B cell (primary cell): ENCODE measurements around the gene RNGTT. TPM values are rescaled to one million over a fixed set of nuclear protein-coding genes. Genes with fewer than 3 reads are reported as not detected.

Experiments
- ATAC-seq: fragments of 200-7000 bp; cut with Tn5 transposase; one replicate; pipeline ENCODE4 v1.10.0; 2021; ENCODE audit warnings: low read depth, mild to moderate bottlenecking, moderate number of reproducible peaks, moderate library complexity
- CTCF ChIA-PET: fragments of 350-600 bp; sonication (Branson Sonifier 250); formaldehyde crosslinking; loops from one replicate; lab custom pipeline; 2021; ENCODE audit warnings: antibody characterized with exemption, inconsistent platforms; lab: Charles Lee
- POLR2A ChIA-PET: fragments of 350-600 bp; sonication (Branson Sonifier 250); formaldehyde crosslinking; loops from one replicate; lab custom pipeline; 2021; ENCODE audit warnings: antibody characterized with exemption; lab: Charles Lee
- DNase-seq: peaks from one replicate; pipeline ENCODE4 v3.0.0; 2013
- H2AFZ ChIP-seq: 2 replicates; pipeline ENCODE4 v1.6.1; 2012; ENCODE audit warnings: mild to moderate bottlenecking, low read depth, low read length; ENCODE audit not compliant: insufficient read depth, poor library complexity, severe bottlenecking
- H3K27ac ChIP-seq, 2 donors: 1 replicate in 1 of 2; 2 replicates in 1 of 2; pipeline ENCODE4 v1.5.1; 2012 to 2013; ENCODE audit warnings: low read length in 2 of 2, mild to moderate bottlenecking in 2 of 2, moderate library complexity in 1 of 2
- H3K27me3 ChIP-seq, 4 experiments: fragments of 200-600 bp in 1 of 4; sonication (generic) in 1 of 4; replicated peaks in 1 of 4; 1 replicate in 2 of 4; 2 replicates in 2 of 4; pipeline versions ENCODE4 v1.6.1 to v1.7.0; 2013 to 2016; ENCODE audit warnings: low read length in 3 of 4, mild to moderate bottlenecking in 2 of 4, mixed read lengths in 1 of 4, moderate library complexity in 1 of 4; ENCODE audit not compliant: insufficient read depth in 4 of 4, control insufficient read depth in 3 of 4; ENCODE audit errors: control extremely low read depth in 1 of 4
- H3K36me3 ChIP-seq, 2 experiments: replicated peaks in 1 of 2; 1 replicate in 1 of 2; 2 replicates in 1 of 2; pipeline versions ENCODE4 v1.6.1 to v1.7.1; 2013; ENCODE audit warnings: low read length in 1 of 2; ENCODE audit not compliant: insufficient read depth in 2 of 2, control insufficient read depth in 1 of 2; ENCODE audit errors: control extremely low read depth in 1 of 2, extremely low read depth in 1 of 2
- H3K4me1 ChIP-seq, 2 donors: fragments of 200-600 bp in 1 of 2; sonication (generic) in 1 of 2; 1 replicate in 1 of 2; 2 replicates in 1 of 2; pipeline versions ENCODE4 v1.5.1 to v1.6.1; 2013 to 2017; ENCODE audit warnings: low read length in 2 of 2; ENCODE audit not compliant: control insufficient read depth in 2 of 2, insufficient read depth in 2 of 2
- H3K4me2 ChIP-seq: replicated peaks from 2 replicates; pipeline ENCODE3; 2012; ENCODE audit warnings: mild to moderate bottlenecking, low read depth, low read length; ENCODE audit not compliant: poor library complexity, severe bottlenecking
- H3K4me3 ChIP-seq, 5 experiments: fragments of 200-600 bp in 1 of 5; sonication (generic) in 1 of 5; 1 replicate in 3 of 5; 2 replicates in 2 of 5; pipeline versions ENCODE4 v1.5.1 to v1.7.0; 2011 to 2016; ENCODE audit warnings: low read length in 4 of 5, mild to moderate bottlenecking in 4 of 5, low read depth in 2 of 5, control low read depth in 1 of 5, moderate library complexity in 1 of 5; ENCODE audit not compliant: insufficient read depth in 1 of 5; ENCODE audit errors: control extremely low read depth in 1 of 5, extremely low read depth in 1 of 5
- H3K79me2 ChIP-seq: fragments of 200-600 bp; sonication (generic); one replicate; pipeline ENCODE4 v1.6.0; 2016; ENCODE audit warnings: low read length; ENCODE audit not compliant: control insufficient read depth, insufficient read depth
- H3K9ac ChIP-seq: fragments of 200-600 bp; sonication (generic); 2 replicates; pipeline ENCODE4 v1.6.1; 2017; ENCODE audit warnings: mild to moderate bottlenecking, low read length, moderate library complexity
- H3K9me3 ChIP-seq, 3 donors: one replicate each; pipeline versions ENCODE4 v1.6.1 to v1.7.1; 2013; ENCODE audit warnings: low read length in 2 of 3; ENCODE audit not compliant: control insufficient read depth in 2 of 3, insufficient read depth in 1 of 3; ENCODE audit errors: control extremely low read depth in 1 of 3
- H4K20me1 ChIP-seq: 2 replicates; pipeline ENCODE4 v1.6.0; 2012; ENCODE audit warnings: mild to moderate bottlenecking, low read length; ENCODE audit not compliant: insufficient read depth, control insufficient read depth, poor library complexity, severe bottlenecking
- H3K27ac Mint-ChIP-seq: one replicate; pipeline ENCODE4 v1.8.0; 2021; ENCODE audit warnings: mixed read lengths
- H3K27me3 Mint-ChIP-seq: one replicate; pipeline ENCODE4 v1.8.0; 2021; ENCODE audit warnings: mixed read lengths
- H3K4me1 Mint-ChIP-seq: one replicate; pipeline ENCODE4 v1.8.0; 2021; ENCODE audit warnings: mixed read lengths
- H3K4me3 Mint-ChIP-seq: one replicate; pipeline ENCODE4 v1.8.0; 2021; ENCODE audit warnings: mixed read lengths
- H3K9me3 Mint-ChIP-seq: one replicate; pipeline ENCODE4 v1.8.0; 2022; ENCODE audit warnings: mixed read lengths; ENCODE audit not compliant: insufficient read depth
- EZH2 ChIP-seq: IDR thresholded peaks from 2 replicates; pipeline ENCODE4 v1.6.1; 2012; ENCODE audit warnings: borderline replicate concordance, low read depth, mild to moderate bottlenecking, moderate library complexity, low read length; ENCODE audit not compliant: insufficient read depth, poor library complexity, severe bottlenecking
- whole genome bisulfite sequencing: methylation state at CpG from one replicate; pipeline ENCODE4 v1.1.5; 2013; ENCODE audit warnings: missing lambda C conversion rate; ENCODE audit not compliant: insufficient coverage; 5-methylcytosine and 5-hydroxymethylcytosine counted together
- intact Hi-C: fragments of 100-400 bp; cut with micrococcal nuclease; formaldehyde crosslinking; loops from one replicate; pipeline ENCODE4 v1.10.0; 2022
- polyA plus RNA-seq: library from polyadenylated mRNA; depleted of rRNA; stranded (reverse); fragments of >200 nt; gene quantifications from 2 replicates; pipeline ENCODE4 v1.2.3, GENCODE V29; 2012
- total RNA-seq, 2 donors: library from RNA; stranded (reverse); fragments of 120-200 nt in 1 of 2; gene quantifications; 1 replicate in 1 of 2; 2 replicates in 1 of 2; pipeline versions ENCODE4 v1.2.3 to v1.2.4, GENCODE V29; 2013 to 2022
- TF ChIP-seq, protein P1 (sequence below): fragments of 200-600 bp; IDR thresholded peaks from one replicate; pipeline ENCODE4 v1.8.0; 2022; ENCODE audit warnings: antibody characterized with exemption, mild to moderate bottlenecking

The RNGTT gene
- total and polyA plus RNA-seq, 2 donors (not counting 1 experiment from before 2014, with no cell fraction given) = 10.8 to 29.1 TPM

DNA sequence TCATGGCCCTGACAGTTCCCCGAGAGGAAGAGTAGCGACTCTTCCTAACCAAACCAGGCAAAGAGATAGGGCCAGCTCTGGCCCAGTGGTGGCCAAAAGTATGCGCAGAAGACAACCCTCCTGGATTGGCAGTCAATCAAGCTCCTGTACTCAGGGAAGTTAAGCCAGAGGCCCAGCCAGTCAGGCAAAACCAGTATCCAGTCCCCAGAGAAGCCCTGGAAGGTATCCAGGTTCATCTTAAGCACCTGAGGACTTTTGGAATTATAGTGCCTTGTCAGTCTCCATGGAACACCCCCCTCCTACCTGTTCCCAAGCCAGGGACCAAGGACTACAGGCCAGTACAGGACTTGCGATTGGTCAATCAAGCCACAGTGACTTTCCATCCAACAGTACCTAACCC, 298.3 kb downstream of the RNGTT start:
- H3K4me3 Mint-ChIP-seq = no peak overlapping the region
- no peak overlapping the region for H3K27ac Mint-ChIP-seq
- Histone ChIP-seq H3K4me1 (no peaks in the 10 kb centered on the region), H2AFZ (no peak overlapping the region), H3K9ac (no peak overlapping the region), H3K4me2 (no peak overlapping the region), H3K9me3 (peaks cover 5 to 46% (median 40%) of the 10 kb centered on the region in 3 donors), H3K79me2 (peaks cover 27% of the 10 kb centered on the region), H3K27me3 (no peaks in the 10 kb centered on the region), H4K20me1 (no peaks in the 10 kb centered on the region), H3K4me3 (no peak overlapping the region), H3K36me3 (peaks cover 0 to 13% of the 10 kb centered on the region in 2 experiments), H3K27ac (no peak overlapping the region)
- no peak for TF ChIP-seq EZH2
- TF ChIP-seq, protein P1, sequence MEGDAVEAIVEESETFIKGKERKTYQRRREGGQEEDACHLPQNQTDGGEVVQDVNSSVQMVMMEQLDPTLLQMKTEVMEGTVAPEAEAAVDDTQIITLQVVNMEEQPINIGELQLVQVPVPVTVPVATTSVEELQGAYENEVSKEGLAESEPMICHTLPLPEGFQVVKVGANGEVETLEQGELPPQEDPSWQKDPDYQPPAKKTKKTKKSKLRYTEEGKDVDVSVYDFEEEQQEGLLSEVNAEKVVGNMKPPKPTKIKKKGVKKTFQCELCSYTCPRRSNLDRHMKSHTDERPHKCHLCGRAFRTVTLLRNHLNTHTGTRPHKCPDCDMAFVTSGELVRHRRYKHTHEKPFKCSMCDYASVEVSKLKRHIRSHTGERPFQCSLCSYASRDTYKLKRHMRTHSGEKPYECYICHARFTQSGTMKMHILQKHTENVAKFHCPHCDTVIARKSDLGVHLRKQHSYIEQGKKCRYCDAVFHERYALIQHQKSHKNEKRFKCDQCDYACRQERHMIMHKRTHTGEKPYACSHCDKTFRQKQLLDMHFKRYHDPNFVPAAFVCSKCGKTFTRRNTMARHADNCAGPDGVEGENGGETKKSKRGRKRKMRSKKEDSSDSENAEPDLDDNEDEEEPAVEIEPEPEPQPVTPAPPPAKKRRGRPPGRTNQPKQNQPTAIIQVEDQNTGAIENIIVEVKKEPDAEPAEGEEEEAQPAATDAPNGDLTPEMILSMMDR = no peak
- no peak for DNase-seq
- CTCF ChIA-PET = no interaction called here
- intact Hi-C loops = no loop called here
- H3K27me3 Mint-ChIP-seq = no peaks in the 10 kb centered on the region
- POLR2A ChIA-PET = no interaction called here
- ATAC-seq = no peak
- 91% methylated on average over 4 of the region's 4 CpGs for WGBS
- peaks cover 5% of the 10 kb centered on the region for H3K4me1 Mint-ChIP-seq
- H3K9me3 Mint-ChIP-seq = peaks cover 27% of the 10 kb centered on the region

DNA sequence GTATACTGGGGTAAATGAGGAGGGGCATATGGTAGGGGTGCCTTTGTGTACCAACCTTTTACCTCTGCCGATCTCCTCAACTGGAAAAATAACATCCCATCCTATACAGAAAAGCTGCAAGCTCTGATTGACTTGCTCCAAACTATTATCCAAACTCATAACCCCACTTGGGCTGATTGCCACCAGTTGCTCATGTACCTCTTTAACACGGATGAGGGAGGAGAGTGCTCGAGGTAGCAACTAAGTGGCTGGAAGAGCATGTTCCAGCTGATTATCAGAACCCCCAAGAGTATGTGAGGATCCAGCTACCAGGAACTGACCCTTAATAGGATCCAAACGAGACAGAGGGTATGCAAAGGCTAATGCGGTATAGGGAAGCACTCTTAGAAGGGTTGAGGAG, 299.6 kb downstream of the RNGTT start:
- ATAC-seq (no peak), DNase-seq (no peak)
- Mint-ChIP-seq H3K27ac (no peak overlapping the region), H3K4me1 (peaks cover 5% of the 10 kb centered on the region), H3K4me3 (no peak overlapping the region), H3K27me3 (no peaks in the 10 kb centered on the region), H3K9me3 (peaks cover 31% of the 10 kb centered on the region)
- Histone ChIP-seq H3K27ac (no peak overlapping the region), H4K20me1 (no peaks in the 10 kb centered on the region), H2AFZ (no peak overlapping the region), H3K4me2 (no peak overlapping the region), H3K9me3 (peaks cover 3 to 37% (median 35%) of the 10 kb centered on the region in 3 donors), H3K79me2 (peaks cover 29% of the 10 kb centered on the region), H3K4me3 (no peak overlapping the region), H3K9ac (no peak overlapping the region), H3K36me3 (peaks cover 0 to 13% of the 10 kb centered on the region in 2 experiments), H3K27me3 (no peaks in the 10 kb centered on the region), H3K4me1 (no peaks in the 10 kb centered on the region)
- intact Hi-C loops = no loop called here
- 93% methylated on average over 4 of the region's 5 CpGs for WGBS
- TF ChIP-seq, protein P1 = no peak
- no peak for TF ChIP-seq EZH2
- CTCF ChIA-PET = no interaction called here
- POLR2A ChIA-PET = no interaction called here
